ENCODE measurements around the gene AZU1.

AZU1 gene

DNA sequence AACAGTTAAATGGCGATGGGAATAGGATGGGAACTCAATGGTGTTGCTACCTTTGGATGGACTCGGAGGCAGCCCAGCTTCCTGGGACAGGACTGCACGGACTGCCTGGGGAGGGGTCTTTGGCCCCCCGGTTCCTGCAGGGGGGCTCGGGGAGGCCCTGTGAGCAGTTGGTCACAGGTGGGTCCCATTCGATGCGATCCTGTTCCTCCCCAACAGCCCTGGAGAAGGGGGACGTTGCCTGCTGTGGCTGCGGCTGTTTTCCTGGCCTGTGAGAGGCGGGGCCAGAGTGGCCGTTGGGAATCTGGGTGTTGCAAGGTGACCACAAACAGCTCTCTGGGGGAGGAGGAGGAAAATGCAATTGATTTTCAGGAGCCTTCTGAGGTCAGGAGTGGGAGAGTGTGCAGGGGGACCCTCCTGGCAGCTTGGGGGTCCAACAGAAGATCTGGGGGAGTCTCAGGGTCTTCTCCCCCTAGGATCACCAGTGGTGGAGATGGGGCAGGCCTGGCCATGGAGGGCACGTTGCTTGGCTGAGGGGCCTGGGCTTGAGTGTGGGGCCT is 4.0 kb upstream of the AZU1 start:
- H3K27me3 ChIP-seq (ENCODE audit: insufficient read depth, poor library complexity, severe bottlenecking): peaks cover 9% of the 10 kb centered on the region
- no peak overlapping the region for H3K27ac ChIP-seq (ENCODE audit: poor library complexity, severe bottlenecking)
- H3K4me1 ChIP-seq (ENCODE audit: insufficient read depth, poor library complexity, severe bottlenecking): no peaks in the 10 kb centered on the region
- DNase-seq (ENCODE audit: low spot score) (no peak), ATAC-seq (ENCODE audit: low read depth) (0 out of 3 replicates have a peak, but pooled peaks have one; percentile 21)
- H3K36me3 ChIP-seq (ENCODE audit: low read depth): no peaks in the 10 kb centered on the region
- H3K9me3 ChIP-seq (ENCODE audit: severe bottlenecking): no peaks in the 10 kb centered on the region
- TF ChIP-seq CTCF (IDR thresholded peaks at IDR 0.05; ENCODE audit: poor library complexity, severe bottlenecking): no peak
- H3K4me3 ChIP-seq (ENCODE audit: severe bottlenecking): no peak overlapping the region

DNA sequence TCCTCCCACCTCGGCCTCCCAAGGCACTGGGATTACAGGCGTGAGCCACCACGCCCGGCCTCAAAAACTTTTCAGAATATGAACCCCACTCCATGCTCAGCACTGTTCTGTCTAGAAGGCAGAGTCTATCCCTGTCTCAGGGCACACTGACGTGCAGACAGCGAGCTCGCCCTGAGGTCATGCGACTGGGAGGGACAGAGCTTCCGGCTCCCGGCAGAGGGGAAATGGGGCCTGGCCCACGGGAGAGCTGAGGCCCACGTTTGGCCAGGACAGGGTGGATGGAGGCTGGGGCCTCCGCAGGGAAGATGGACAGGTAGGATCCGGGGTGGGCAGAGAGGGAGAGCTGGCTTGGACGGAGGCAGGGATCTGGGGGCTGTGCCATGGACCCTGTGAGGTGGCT is 2.8 kb upstream of the AZU1 start:
- H3K27ac ChIP-seq (ENCODE audit: poor library complexity, severe bottlenecking): no peak overlapping the region
- H3K36me3 ChIP-seq (ENCODE audit: low read depth): no peaks in the 10 kb centered on the region
- H3K4me3 ChIP-seq (ENCODE audit: severe bottlenecking): no peak overlapping the region
- no peaks in the 10 kb centered on the region for H3K9me3 ChIP-seq (ENCODE audit: severe bottlenecking)
- TF ChIP-seq CTCF (IDR thresholded peaks at IDR 0.05; ENCODE audit: poor library complexity, severe bottlenecking): no peak
- DNase-seq (ENCODE audit: low spot score) (no peak), ATAC-seq (ENCODE audit: low read depth) (no peak; the same call in 2 of the 3 replicates)
- H3K27me3 ChIP-seq (ENCODE audit: insufficient read depth, poor library complexity, severe bottlenecking): peaks cover 9% of the 10 kb centered on the region
- no peaks in the 10 kb centered on the region for H3K4me1 ChIP-seq (ENCODE audit: insufficient read depth, poor library complexity, severe bottlenecking)

- H3K36me3 ChIP-seq (ENCODE audit: low read depth): no peaks in the 10 kb centered on the region
- DNase-seq (ENCODE audit: low spot score): no peak
- no peak for TF ChIP-seq CTCF (IDR thresholded peaks at IDR 0.05; ENCODE audit: poor library complexity, severe bottlenecking)
Measured at GRCh38 chr19:825897-826644, 1.6 kb upstream of the AZU1 start.

GRCh38 chr19:827314-827709 is 325 bp upstream of the AZU1 start:
- DNase-seq (ENCODE audit: low spot score) (no peak), ATAC-seq (ENCODE audit: low read depth) (no peak)
- Histone ChIP-seq H3K27me3 (ENCODE audit: insufficient read depth, poor library complexity, severe bottlenecking) (peaks cover 6% of the 10 kb centered on the region), H3K9me3 (ENCODE audit: severe bottlenecking) (no peaks in the 10 kb centered on the region), H3K36me3 (ENCODE audit: low read depth) (no peaks in the 10 kb centered on the region), H3K4me1 (ENCODE audit: insufficient read depth, poor library complexity, severe bottlenecking) (no peaks in the 10 kb centered on the region), H3K27ac (ENCODE audit: poor library complexity, severe bottlenecking) (no peak overlapping the region), H3K4me3 (ENCODE audit: severe bottlenecking) (no peak overlapping the region)
- no peak for TF ChIP-seq CTCF (IDR thresholded peaks at IDR 0.05; ENCODE audit: poor library complexity, severe bottlenecking)

More at GRCh38 chr19:825897-826644, 1.6 kb upstream of the AZU1 start:
- Histone ChIP-seq H3K27me3 (ENCODE audit: insufficient read depth, poor library complexity, severe bottlenecking) (peaks cover 9% of the 10 kb centered on the region), H3K4me1 (ENCODE audit: insufficient read depth, poor library complexity, severe bottlenecking) (no peaks in the 10 kb centered on the region), H3K27ac (ENCODE audit: poor library complexity, severe bottlenecking) (no peak overlapping the region), H3K9me3 (ENCODE audit: severe bottlenecking) (no peaks in the 10 kb centered on the region), H3K4me3 (ENCODE audit: severe bottlenecking) (no peak overlapping the region)
- ATAC-seq (ENCODE audit: low read depth): no peak

Measured in RWPE2 (cell line).